Measurements from ENCODE around the gene FANCE. TPM values are rescaled to one million over a fixed set of nuclear protein-coding genes. Genes with fewer than 3 reads are reported as not detected.
A peak's percentile ranks its signal among the peaks of the same experiment; 100 is the strongest.

Gene FANCE
- total and polyA plus RNA-seq, 9 of the 15 experiments (the other 6 are each of a cell fraction or from before 2014, with no cell fraction given): 5.7 to 30.2 (median 17.0) TPM

DNA sequence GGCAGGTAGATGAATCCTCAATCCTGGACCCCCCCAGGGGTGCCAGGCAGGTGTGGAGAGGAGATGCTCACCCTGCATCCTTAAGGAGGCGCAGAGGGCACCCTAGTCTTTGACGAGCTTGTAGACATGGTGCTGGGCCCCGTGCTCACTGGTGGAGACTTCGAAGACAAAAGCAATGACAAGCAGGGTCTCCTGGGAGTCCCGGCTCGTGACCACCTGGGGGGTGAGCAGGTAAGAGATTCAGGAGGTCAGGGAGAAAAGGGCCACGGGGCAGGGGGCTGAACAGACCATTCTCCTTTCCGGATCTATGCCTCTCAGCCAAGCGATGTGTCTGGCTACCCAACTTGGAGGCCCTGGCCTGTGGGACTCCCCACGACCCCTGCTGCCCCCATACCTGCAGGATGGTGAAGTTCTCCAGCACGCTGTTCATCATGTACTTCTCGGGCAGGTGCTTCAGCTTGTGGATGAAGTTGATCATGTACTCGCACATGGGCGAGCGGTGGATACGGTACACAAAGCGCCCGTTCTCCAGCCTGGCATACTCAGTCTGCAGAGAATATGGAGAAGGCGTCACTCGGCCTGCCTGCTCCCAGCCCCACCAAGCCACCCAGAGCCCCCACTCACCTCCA is 22.9 kb downstream of the FANCE start (continued):
- TF ChIP-seq THAP7 (CRISPR knock-in tag; IDR thresholded peaks at IDR 0.05): no peak

DNA sequence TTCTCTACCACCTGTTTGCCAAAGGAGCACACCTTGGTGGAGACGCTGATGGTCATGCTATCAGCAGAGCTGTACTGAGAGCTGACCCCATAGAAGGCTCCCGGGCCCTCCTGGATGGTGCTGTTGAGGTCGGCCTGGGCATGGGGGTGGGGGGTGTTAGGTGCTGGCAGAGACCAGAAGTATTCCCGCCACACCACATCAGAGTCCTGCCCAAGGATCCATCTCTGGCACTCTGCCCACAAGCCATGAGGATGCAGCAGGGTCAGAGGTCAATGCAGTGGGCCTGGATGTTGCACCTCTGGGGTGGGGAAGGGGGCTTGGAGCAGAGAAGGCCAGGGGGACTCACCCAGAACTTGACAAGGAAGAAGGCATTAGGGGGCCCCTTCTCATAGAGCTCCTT is 23.4 kb downstream of the FANCE start:
- ChIA-PET CTCF (ENCODE audit: low intra/inter-chr PET ratio) (no interaction called here), POLR2A (interaction anchor here (0.5 to 7.3 kb wide), 5 partner anchors 9 to 178 kb away, joined by 3 to 50 read pairs (median 3); partner anchors contain the start of gene TEAD3)
- no peaks in the 10 kb centered on the region for H3K9me1 ChIP-seq (ENCODE audit: control insufficient read depth, insufficient read depth, low read length)
- H3K79me2 ChIP-seq (ENCODE audit: control insufficient read depth, insufficient read depth, low read length): peaks cover 19% of the 10 kb centered on the region
- no peak overlapping the region; a peak in 1 of 4 replicates for H3K9ac ChIP-seq (ENCODE audit: insufficient read depth in 1 of 2, low read depth in 2 of 2, low read length in 2 of 2)
- no peak overlapping the region for H2AFZ ChIP-seq (ENCODE audit: low read depth, low read length)
- TF ChIP-seq NFIC (IDR thresholded peaks at IDR 0.05) (peak; percentile 58), POLR2A (conservative IDR thresholded peaks at IDR 0.05) (0 out of 2 replicates have a peak, but pooled peaks have one; percentile 30), SAP30 (IDR thresholded peaks at IDR 0.05; ENCODE audit: borderline replicate concordance, insufficient read depth, low read depth, low read length, poor library complexity, severe bottlenecking) (no peak), NR2C1 (IDR thresholded peaks at IDR 0.05) (peak; percentile 68; the same call in 1 of the 2 replicates), NR2C1 (tag; IDR thresholded peaks at IDR 0.05) (peak; percentile 65; the same call in 1 of the 2 replicates), NR2C2 (CRISPR knock-in tag; IDR thresholded peaks at IDR 0.05) (0 out of 2 replicates have a peak, but pooled peaks have one; percentile 37), NR2C2 (tag; IDR thresholded peaks at IDR 0.05) (no peak)
- H4K20me1 ChIP-seq (replicated peaks; ENCODE audit: control insufficient read depth, insufficient read depth, low read length): peaks cover 20% of the 10 kb centered on the region
- H3K4me1 ChIP-seq (replicated peaks in 1 of 2; ENCODE audit: control insufficient read depth in 2 of 2, insufficient read depth in 2 of 2, low read length in 2 of 2): peaks cover 15 to 31% of the 10 kb centered on the region in 2 experiments; a peak in 4 of 5 replicates
- H3K27me3 ChIP-seq (ENCODE audit: control insufficient read depth in 2 of 2, insufficient read depth in 2 of 2, low read length in 2 of 2): no peaks in the 10 kb centered on the region
- DNase-seq (ENCODE audit: extremely low read depth in 1 of 4, low spot score in 3 of 4) (no peak), FAIRE-seq (no peak), ATAC-seq (no peak)
- intact Hi-C loops (cut with micrococcal nuclease) (no loop called here), in situ Hi-C loops (cut with MboI) (no loop called here)
- H3K4me3 ChIP-seq: no peak overlapping the region
- peaks cover 34% of the 10 kb centered on the region for H3K36me3 ChIP-seq (ENCODE audit: control insufficient read depth, insufficient read depth, low read length)
- H3K9me3 ChIP-seq (replicated peaks; ENCODE audit: control insufficient read depth, insufficient read depth, low read depth, low read length): no peaks in the 10 kb centered on the region
- WGBS (ENCODE audit: insufficient coverage, low coverage, missing lambda C conversion rate): 75% methylated on average over 4 of the region's 4 CpGs
- no peak overlapping the region for H3K27ac ChIP-seq (ENCODE audit: extremely low read depth, low read depth, low read length)
- BruUV-seq (replicated peaks): no TSS peak
- no peak overlapping the region for H3K4me2 ChIP-seq (ENCODE audit: insufficient read depth, low read length)
